Hippocampal formation (tissue), 2 donors: ENCODE measurements around the gene RNF2.
"Not testable (repeated sequence)": the region's sequence is repeated elsewhere in the genome, so short reads cannot be mapped to it uniquely, and the experiment has no call there.

Source experiments
- DNase-seq, 2 donors: peaks; one replicate each; lab custom pipeline; 2025; lab: John Stamatoyannopoulos, UW

RNF2 gene

GRCh38 chr1:185050823-185051451 lies 5.6 kb downstream of the RNF2 start:
- no peak for DNase-seq

- no peak for DNase-seq
Observed at GRCh38 chr1:185053204-185053603, 7.8 kb downstream of the RNF2 start.

GRCh38 chr1:185054365-185055060 lies 9.2 kb downstream of the RNF2 start:
- no peak for DNase-seq

GRCh38 chr1:185058110-185058509 lies 12.8 kb downstream of the RNF2 start:
- DNase-seq, result no peak

GRCh38 chr1:185058876-185059275 lies 13.5 kb downstream of the RNF2 start:
- no peak for DNase-seq

GRCh38 chr1:185059950-185060571 lies 14.7 kb downstream of the RNF2 start:
- no peak for DNase-seq

- no peak for DNase-seq
Observed at GRCh38 chr1:185062710-185063370, 17.5 kb downstream of the RNF2 start.

- no peak for DNase-seq
Observed at GRCh38 chr1:185063719-185064118, 18.4 kb downstream of the RNF2 start.

- not testable (repeated sequence) for DNase-seq
Observed at GRCh38 chr1:185065006-185065405, 19.6 kb downstream of the RNF2 start.

GRCh38 chr1:185066181-185066580 lies 20.8 kb downstream of the RNF2 start:
- DNase-seq, result no peak

GRCh38 chr1:185068341-185068740 lies 23.0 kb downstream of the RNF2 start:
- no peak for DNase-seq

- DNase-seq, result no peak
Observed at GRCh38 chr1:185069202-185069772, 23.9 kb downstream of the RNF2 start.

- no peak for DNase-seq
Observed at GRCh38 chr1:185070051-185070450, 24.7 kb downstream of the RNF2 start.

- DNase-seq, result no peak
Observed at GRCh38 chr1:185073725-185074124, 28.4 kb downstream of the RNF2 start.

GRCh38 chr1:185074307-185074706 lies 28.9 kb downstream of the RNF2 start:
- no peak for DNase-seq

- no peak for DNase-seq
Observed at GRCh38 chr1:185075476-185075875, 30.1 kb downstream of the RNF2 start.

GRCh38 chr1:185077374-185077773 lies 32.0 kb downstream of the RNF2 start:
- DNase-seq, result no peak

GRCh38 chr1:185080422-185080821 lies 35.1 kb downstream of the RNF2 start:
- DNase-seq, result no peak

GRCh38 chr1:185083818-185084217 lies 38.5 kb downstream of the RNF2 start:
- no peak for DNase-seq

- DNase-seq, result no peak
Observed at GRCh38 chr1:185087101-185087500, 41.7 kb downstream of the RNF2 start.

GRCh38 chr1:185087746-185088145 lies 42.4 kb downstream of the RNF2 start:
- no peak for DNase-seq

GRCh38 chr1:185091480-185091879 lies 46.1 kb downstream of the RNF2 start:
- DNase-seq, result no peak
